H1 (cell line): ENCODE measurements around the gene ATP11A. TPM values are rescaled to one million over a fixed set of nuclear protein-coding genes. Genes with fewer than 3 reads are reported as not detected.

ENCODE experiments used
- CTCF ChIA-PET: fragments of 300-600 bp; sonication (Branson Sonifier 250); formaldehyde crosslinking; loops from one replicate; lab custom pipeline; 2021; ENCODE audit not compliant: partially characterized antibody; lab: Charles Lee
- POLR2A ChIA-PET: fragments of 300-600 bp; sonication (Branson Sonifier 250); formaldehyde crosslinking; loops from one replicate; lab custom pipeline; 2021; ENCODE audit warnings: inconsistent platforms; ENCODE audit not compliant: partially characterized antibody; lab: Charles Lee
- DNase-seq, 2 experiments: peaks; one replicate each; pipeline versions ENCODE4 v3.0.0 to v3.0.0-alpha.2; 2010 to 2022; ENCODE audit warnings: low spot score in 2 of 2, low read depth in 1 of 2, mixed read lengths in 1 of 2
- FAIRE-seq: peaks from 2 replicates; lab custom pipeline; 2011; peaks lifted over from hg19 to GRCh38; lab: Jason Lieb, UNC
- H2AFZ ChIP-seq: 2 replicates; pipeline ENCODE4 v1.8.1; 2012; ENCODE audit warnings: low read length, inconsistent platforms
- H2AK5ac ChIP-seq: 2 replicates; pipeline ENCODE4 v1.6.1; 2013; ENCODE audit warnings: low read depth, low read length
- H2BK120ac ChIP-seq: replicated peaks from 2 replicates; pipeline ENCODE3; 2013; ENCODE audit warnings: low read depth, low read length, inconsistent platforms
- H2BK12ac ChIP-seq: 2 replicates; pipeline ENCODE4 v1.6.1; 2013; ENCODE audit warnings: low read depth, low read length
- H2BK15ac ChIP-seq: 2 replicates; pipeline ENCODE4 v1.6.1; 2013; ENCODE audit warnings: low read length
- H2BK20ac ChIP-seq: 2 replicates; pipeline ENCODE4 v1.6.1; 2013; ENCODE audit warnings: low read length
- H2BK5ac ChIP-seq: 2 replicates; pipeline ENCODE4 v1.6.1; 2013; ENCODE audit warnings: low read depth, low read length
- H3K14ac ChIP-seq: 2 replicates; pipeline ENCODE4 v1.6.1; 2013; ENCODE audit warnings: inconsistent platforms; ENCODE audit not compliant: insufficient read length
- H3K18ac ChIP-seq: 2 replicates; pipeline ENCODE4 v1.6.1; 2013; ENCODE audit warnings: low read length; ENCODE audit errors: extremely low read depth
- H3K23ac ChIP-seq: 2 replicates; pipeline ENCODE4 v1.6.1; 2013; ENCODE audit warnings: inconsistent platforms; ENCODE audit not compliant: insufficient read length
- H3K23me2 ChIP-seq: 2 replicates; pipeline ENCODE4 v1.6.1; 2013; ENCODE audit warnings: low read depth, low read length
- H3K27ac ChIP-seq: 2 replicates; pipeline ENCODE4 v1.6.1; 2011; ENCODE audit warnings: low read depth, low read length, inconsistent platforms
- H3K27me3 ChIP-seq, 4 experiments: replicated peaks in 1 of 4; 1 replicate in 1 of 4; 2 replicates in 3 of 4; pipeline versions ENCODE4 v1.6.1 to v1.8.1; 2011 to 2013; ENCODE audit warnings: low read length in 3 of 4, mild to moderate bottlenecking in 3 of 4, inconsistent platforms in 2 of 4, mixed read lengths in 2 of 4, moderate library complexity in 1 of 4; ENCODE audit not compliant: control insufficient read depth in 3 of 4, insufficient read depth in 3 of 4; ENCODE audit errors: extremely low read depth in 1 of 4
- H3K36me3 ChIP-seq, 4 experiments: 2 replicates each; pipeline versions ENCODE4 v1.6.1 to v1.8.1; 2011 to 2013; ENCODE audit warnings: mild to moderate bottlenecking in 4 of 4, low read length in 3 of 4, moderate library complexity in 2 of 4, control low read depth in 1 of 4, inconsistent platforms in 1 of 4; ENCODE audit not compliant: insufficient read depth in 4 of 4, control insufficient read depth in 2 of 4
- H3K4ac ChIP-seq: replicated peaks from 2 replicates; pipeline ENCODE3; 2013; ENCODE audit warnings: low read length, low read depth, mixed read lengths, inconsistent platforms; ENCODE audit not compliant: insufficient read length
- H3K4me1 ChIP-seq, 4 experiments: replicated peaks in 1 of 4; 1 replicate in 1 of 4; 2 replicates in 3 of 4; pipeline versions ENCODE4 v1.6.1 to v1.8.1; 2011 to 2013; ENCODE audit warnings: low read length in 3 of 4, inconsistent platforms in 2 of 4, mixed read lengths in 1 of 4; ENCODE audit not compliant: insufficient read depth in 4 of 4, control insufficient read depth in 3 of 4
- H3K4me2 ChIP-seq, 2 experiments: 2 replicates each; pipeline versions ENCODE4 v1.6.1 to v1.8.1; 2011 to 2013; ENCODE audit warnings: low read depth in 2 of 2, low read length in 2 of 2, control low read depth in 1 of 2, inconsistent platforms in 1 of 2, mild to moderate bottlenecking in 1 of 2; ENCODE audit not compliant: insufficient read depth in 1 of 2
- H3K4me3 ChIP-seq, 4 experiments: fragments of 200-600, 300-600 bp in 1 of 4; sonication (generic), shearing (Covaris generic), sonication (Bioruptor Twin) in 1 of 4; 2 replicates each; pipeline versions ENCODE4 v1.5.1 to v1.8.1; 2011 to 2016; ENCODE audit warnings: low read length in 4 of 4, low read depth in 3 of 4, control low read depth in 2 of 4, inconsistent platforms in 2 of 4, mild to moderate bottlenecking in 2 of 4, mixed read lengths in 1 of 4, moderate library complexity in 1 of 4; ENCODE audit not compliant: insufficient read depth in 2 of 4; ENCODE audit errors: extremely low read depth in 1 of 4
- H3K56ac ChIP-seq: replicated peaks from 2 replicates; pipeline ENCODE3; 2013; ENCODE audit warnings: low read depth, mild to moderate bottlenecking, mixed read lengths, low read length, inconsistent platforms; ENCODE audit not compliant: insufficient read length
- H3K79me1 ChIP-seq: 2 replicates; pipeline ENCODE4 v1.6.1; 2013; ENCODE audit warnings: low read depth, low read length, control low read depth
- H3K79me2 ChIP-seq, 2 experiments: 2 replicates each; pipeline versions ENCODE4 v1.6.1 to v1.8.1; 2012 to 2013; ENCODE audit warnings: low read length in 2 of 2, mild to moderate bottlenecking in 2 of 2, inconsistent platforms in 1 of 2; ENCODE audit not compliant: insufficient read depth in 2 of 2, control insufficient read depth in 1 of 2
- H3K9ac ChIP-seq, 4 experiments: replicated peaks in 1 of 4; 1 replicate in 1 of 4; 2 replicates in 3 of 4; pipeline versions ENCODE4 v1.6.1 to v1.8.1; 2011 to 2013; ENCODE audit warnings: low read depth in 3 of 4, low read length in 3 of 4, control low read depth in 2 of 4, mild to moderate bottlenecking in 2 of 4, moderate library complexity in 2 of 4, inconsistent platforms in 1 of 4; ENCODE audit errors: extremely low read depth in 1 of 4
- H3K9me3 ChIP-seq, 2 experiments: 2 replicates each; pipeline versions ENCODE4 v1.6.1 to v1.8.1; 2012 to 2013; ENCODE audit warnings: mild to moderate bottlenecking in 2 of 2, moderate library complexity in 2 of 2, control low read depth in 1 of 2, inconsistent platforms in 1 of 2, low read depth in 1 of 2, low read length in 1 of 2, mixed read lengths in 1 of 2; ENCODE audit not compliant: insufficient read depth in 2 of 2
- H4K20me1 ChIP-seq, 2 experiments: replicated peaks in 1 of 2; 2 replicates each; pipeline versions ENCODE3 to v1.8.1; 2011 to 2013; ENCODE audit warnings: inconsistent platforms in 2 of 2, low read length in 2 of 2, mild to moderate bottlenecking in 1 of 2; ENCODE audit not compliant: insufficient read depth in 2 of 2, control insufficient read depth in 1 of 2
- H4K5ac ChIP-seq: 2 replicates; pipeline ENCODE4 v1.6.1; 2013; ENCODE audit warnings: low read length, low read depth, mixed read lengths, inconsistent platforms; ENCODE audit not compliant: insufficient read length
- H4K8ac ChIP-seq: 2 replicates; pipeline ENCODE4 v1.8.0; 2013; ENCODE audit warnings: mild to moderate bottlenecking, moderate library complexity, low read length, inconsistent platforms; ENCODE audit not compliant: insufficient read depth; ENCODE audit errors: extremely low read depth
- H4K91ac ChIP-seq: replicated peaks from 2 replicates; pipeline ENCODE3; 2013; ENCODE audit warnings: low read length, mixed read lengths, inconsistent platforms; ENCODE audit not compliant: insufficient read length
- ATF2 ChIP-seq: IDR thresholded peaks from 2 replicates; pipeline ENCODE4 v1.6.1; 2012; ENCODE audit warnings: low read length, inconsistent platforms
- BACH1 ChIP-seq: IDR thresholded peaks from 2 replicates; pipeline ENCODE4 v1.6.1; 2012; ENCODE audit warnings: low read length, improper control_type of control experiment
- CBX8 ChIP-seq: fragments of 300-800, 300-1000 bp; sonication (generic); IDR thresholded peaks from 2 replicates; pipeline ENCODE4 v1.7.1; 2016; ENCODE audit warnings: low read depth, low read length, borderline replicate concordance
- CEBPB ChIP-seq: IDR thresholded peaks from 2 replicates; pipeline ENCODE4 v1.6.1; 2012; ENCODE audit warnings: low read depth, low read length
- CHD1 ChIP-seq: IDR thresholded peaks from 2 replicates; pipeline ENCODE4 v1.6.1; 2012; ENCODE audit warnings: low read depth, low read length, improper control_type of control experiment
- CHD2 ChIP-seq: IDR thresholded peaks from 2 replicates; pipeline ENCODE4 v1.6.1; 2012; ENCODE audit warnings: low read length, improper control_type of control experiment
- SIX5 ChIP-seq: IDR thresholded peaks from 2 replicates; pipeline ENCODE4 v1.6.1; 2011; ENCODE audit warnings: mild to moderate bottlenecking, low read depth, low read length
- WGBS, 2 experiments: shearing (Covaris generic) in 1 of 2; methylation state at CpG; one replicate each; pipeline versions ENCODE4 v1.1.6 to v1.1.7; 2013 to 2015; ENCODE audit warnings: low lambda C conversion rate in 2 of 2, mixed read lengths in 2 of 2, inconsistent platforms in 1 of 2, low coverage in 1 of 2, missing lambda C conversion rate in 1 of 2; ENCODE audit not compliant: insufficient replicate concordance in 2 of 2, insufficient coverage in 1 of 2, insufficient read length in 1 of 2; ENCODE audit errors: extremely low coverage in 1 of 2, missing lambda C conversion rate in 1 of 2; 5-methylcytosine and 5-hydroxymethylcytosine counted together
- polyA plus RNA-seq, 7 experiments: library from polyadenylated mRNA; depleted of rRNA in 3 of 7; stranded (reverse) in 5 of 7; unstranded in 2 of 7; fragments of >200 nt in 5 of 7; fragments of 200-250 nt in 2 of 7; gene quantifications; 1 replicate in 5 of 7; 2 replicates in 1 of 7; 4 replicates in 1 of 7; pipeline versions ENCODE4 v1.2.1 to v1.2.3, GENCODE V29; 2011 to 2013; ENCODE audit warnings: missing spikeins in 2 of 7, mixed read lengths in 2 of 7
- total RNA-seq: library from RNA; stranded (reverse); fragmentation: NEBNext Ultra II Directional; extraction: Animal tissue kit (Norgen Biotek cat#: 25700); gene quantifications from 2 replicates; pipeline ENCODE4 v1.2.1, GENCODE V29; 2021

ATP11A gene
- total and polyA plus RNA-seq, 2 of the 8 experiments (the other 6 are each of a cell fraction or from before 2014, with no cell fraction given) = 28.8 to 72.9 TPM

GRCh38 chr13:112726016-112726767, 36.4 kb downstream of the ATP11A start:
- Histone ChIP-seq H2AK5ac (no peak overlapping the region), H3K23me2 (no peaks in the 10 kb centered on the region; the same call in 1 of the 2 replicates), H2AFZ (no peak overlapping the region), H4K8ac (peak overlapping the region; percentile 77), H3K18ac (peak overlapping the region; percentile 5; the same call in 1 of the 2 replicates), H4K5ac (no peak overlapping the region), H2BK15ac (no peak overlapping the region; the same call in 1 of the 2 replicates), H2BK5ac (peak overlapping the region; percentile 88), H3K36me3 (no peaks in the 10 kb centered on the region), H3K23ac (no peak overlapping the region), H3K9ac (no peak overlapping the region), H3K4ac (no peak overlapping the region), H3K79me1 (peaks cover 21% of the 10 kb centered on the region), H3K4me3 (no peak overlapping the region), H4K20me1 (no peaks in the 10 kb centered on the region), H2BK12ac (peak overlapping the region; percentile 82; the same call in 1 of the 2 replicates), H4K91ac (peak overlapping the region; percentile 85), H3K14ac (no peak overlapping the region), H2BK120ac (no peak overlapping the region), H3K27ac (no peak overlapping the region), H3K4me1 (peaks cover 3 to 38% (median 20%) of the 10 kb centered on the region in 4 experiments), H3K56ac (no peak overlapping the region), H3K9me3 (peaks cover 0 to 2% of the 10 kb centered on the region in 2 experiments; a peak in 1 of 4 replicates), H3K27me3 (no peaks in the 10 kb centered on the region), H2BK20ac (peak overlapping the region; percentile 75; the same call in 1 of the 2 replicates), H3K79me2 (peaks cover 0 to 82% of the 10 kb centered on the region in 2 experiments; a peak in 2 of 4 replicates), H3K4me2 (no peak overlapping the region)
- TF ChIP-seq SIX5 (no peak), BACH1 (no peak), CHD2 (no peak), ATF2 (no peak), CHD1 (no peak), CEBPB (no peak), CBX8 (no peak)
- no peak for DNase-seq
- FAIRE-seq = no peak
- CTCF ChIA-PET = interaction anchor here (0.6 to 2.1 kb wide), 7 partner anchors 10 to 149 kb away, joined by 3 to 13 read pairs (median 4); no protein-coding TSS in a partner anchor
- WGBS, 2 experiments = 80% methylated on average over 15 of the region's 17 CpGs; no CpG with 5 or more reads in 1 of the 2 experiments
- POLR2A ChIA-PET = interaction anchor here (0.6 to 3.9 kb wide), 6 partner anchors 8 to 23 kb away, joined by 3 to 19 read pairs (median 4); no protein-coding TSS in a partner anchor
